GM12878 (cell line): ENCODE data around the gene PRLH. TPM values are rescaled to one million over a fixed set of nuclear protein-coding genes. Genes with fewer than 3 reads are reported as not detected.

Experiments
- ATAC-seq: fragments of 200-7000 bp; cut with Tn5 transposase; 3 replicates; pipeline ENCODE4 v1.9.1; 2020; ENCODE audit warnings: mild to moderate bottlenecking, moderate library complexity
- BruUV-seq: library from RNA; stranded (reverse); fragments of 400-500 nt; replicated peaks from 2 replicates; lab custom pipeline; 2021; lab: Mats Ljungman, UMichigan
- CTCF ChIA-PET: fragments of 300-600 bp; sonication (Branson Sonifier 250); formaldehyde crosslinking; extraction: SDS; loops from one replicate; lab custom pipeline; 2021; ENCODE audit warnings: inconsistent platforms; lab: Yijun Ruan, JAX
- POLR2A ChIA-PET: fragments of 350-600 bp; formaldehyde crosslinking; extraction: SDS; loops from one replicate; lab custom pipeline; 2021; ENCODE audit warnings: inconsistent platforms; lab: Charles Lee
- RAD21 ChIA-PET: fragments of 300-600 bp; sonication (Branson Sonifier 250); formaldehyde crosslinking; loops from one replicate; lab custom pipeline; 2023; ENCODE audit warnings: antibody characterized with exemption; ENCODE audit not compliant: unreplicated experiment; lab: Charles Lee
- SMC1A ChIA-PET: fragments of 300-600 bp; sonication (Branson Sonifier 250); formaldehyde crosslinking; loops from one replicate; lab custom pipeline; 2023; ENCODE audit not compliant: unreplicated experiment, uncharacterized antibody; lab: Charles Lee
- DNase-seq: peaks from one replicate; pipeline ENCODE4 v3.0.0-alpha.2; 2011; ENCODE audit warnings: low read depth, low spot score
- FAIRE-seq: peaks from 3 replicates; lab custom pipeline; 2011; peaks lifted over from hg19 to GRCh38; lab: Jason Lieb, UNC
- H2AFZ ChIP-seq: 2 replicates; pipeline ENCODE4 v1.6.0; 2011; ENCODE audit warnings: low read depth, low read length, control low read depth; ENCODE audit not compliant: control insufficient read depth
- H3K27ac ChIP-seq: 2 replicates; pipeline ENCODE4 v1.5.1; 2011; ENCODE audit warnings: control low read depth; ENCODE audit not compliant: control insufficient read depth, insufficient read depth
- H3K27me3 ChIP-seq, 2 experiments: replicated peaks in 1 of 2; 2 replicates each; pipeline versions ENCODE4 v1.6.0 to v1.6.1; 2011; ENCODE audit warnings: low read length in 1 of 2; ENCODE audit not compliant: control insufficient read depth in 2 of 2, insufficient read depth in 2 of 2
- H3K36me3 ChIP-seq, 2 experiments: 2 replicates each; pipeline ENCODE4 v1.5.1; 2011; ENCODE audit warnings: low read length in 1 of 2; ENCODE audit not compliant: control insufficient read depth in 2 of 2, insufficient read depth in 2 of 2
- H3K4me1 ChIP-seq: 2 replicates; pipeline ENCODE4 v1.6.1; 2011; ENCODE audit warnings: mild to moderate bottlenecking, low read length, moderate library complexity, mixed read lengths; ENCODE audit not compliant: control insufficient read depth, insufficient read depth
- H3K4me2 ChIP-seq: 2 replicates; pipeline ENCODE4 v1.6.0; 2011; ENCODE audit warnings: control low read depth; ENCODE audit not compliant: control insufficient read depth, insufficient read depth
- H3K4me3 ChIP-seq: fragments of 200-600 bp; sonication (generic); 2 replicates; pipeline ENCODE4 v1.5.1; 2016
- H3K79me2 ChIP-seq: 2 replicates; pipeline ENCODE4 v1.6.0; 2011; ENCODE audit warnings: low read length; ENCODE audit not compliant: control insufficient read depth, insufficient read depth
- H3K9ac ChIP-seq: 2 replicates; pipeline ENCODE4 v1.8.0; 2011; ENCODE audit warnings: low read length, control low read depth, mixed read lengths; ENCODE audit not compliant: control insufficient read depth, insufficient read depth
- H3K9me3 ChIP-seq: replicated peaks from 3 replicates; pipeline ENCODE4 v1.5.1; 2011; ENCODE audit warnings: mild to moderate bottlenecking, low read length; ENCODE audit not compliant: control insufficient read depth, insufficient read depth
- H4K20me1 ChIP-seq: 2 replicates; pipeline ENCODE4 v1.6.0; 2011; ENCODE audit not compliant: control insufficient read depth, insufficient read depth
- MEF2A ChIP-seq: IDR thresholded peaks from 2 replicates; pipeline ENCODE4 v1.6.1; 2011; ENCODE audit warnings: low read depth, mild to moderate bottlenecking, low read length, moderate library complexity; ENCODE audit not compliant: insufficient read depth
- NR2C2 ChIP-seq: IDR thresholded peaks from 2 replicates; pipeline ENCODE4 v1.6.1; 2011; ENCODE audit warnings: borderline replicate concordance, low read depth; ENCODE audit not compliant: control insufficient read depth, insufficient read length
- RELB ChIP-seq: fragments of 450-650 bp; IDR thresholded peaks from 2 replicates; pipeline ENCODE4 v1.6.1; 2017; ENCODE audit warnings: low read depth, mild to moderate bottlenecking, moderate library complexity
- YY1 ChIP-seq: IDR thresholded peaks from 2 replicates; pipeline ENCODE4 v1.6.1; 2011; ENCODE audit warnings: low read depth, mild to moderate bottlenecking, low read length
- ZBED1 ChIP-seq: IDR thresholded peaks from 2 replicates; pipeline ENCODE4 v1.6.1; 2016; ENCODE audit warnings: borderline replicate concordance
- whole genome bisulfite sequencing: methylation state at CpG from one replicate; pipeline ENCODE4 v1.1.6; 2016; ENCODE audit warnings: low lambda C conversion rate; ENCODE audit not compliant: insufficient replicate concordance, insufficient coverage; ENCODE audit errors: missing lambda C conversion rate; 5-methylcytosine and 5-hydroxymethylcytosine counted together
- in situ Hi-C: fragments of 300-500 bp; cut with MboI; formaldehyde crosslinking; loops from 9 replicates; pipeline ENCODE4 v1.14.3; 2018; ENCODE audit warnings: mixed read lengths
- intact Hi-C: fragments of 100-400 bp; cut with micrococcal nuclease; formaldehyde crosslinking; loops from one replicate; pipeline ENCODE4 v1.14.2; 2022; ENCODE audit not compliant: unreplicated experiment
- polyA plus RNA-seq, 11 experiments: library from polyadenylated mRNA; depleted of rRNA in 4 of 11; unstranded in 6 of 11; stranded (reverse) in 5 of 11; fragments of >200 nt; fragmentation: Nextera tagmentation in 4 of 11; fragmentation: Illumina TruSeq in 1 of 11; extraction: Ambion mirVana in 4 of 11; extraction: Trizol in 1 of 11; gene quantifications; 1 replicate in 1 of 11; 2 replicates in 10 of 11; pipeline versions ENCODE4 v1.2.1 to v1.2.3, GENCODE V29; 2011 to 2016; ENCODE audit warnings: inconsistent platforms in 2 of 11, missing spikeins in 2 of 11, low read depth in 1 of 11
- total RNA-seq, 4 experiments: library from RNA; depleted of rRNA in 3 of 4; stranded (reverse); fragments of >200 nt in 3 of 4; fragmentation: Illumina TruSeq in 1 of 4; extraction: Trizol in 1 of 4; gene quantifications; 2 replicates each; pipeline versions ENCODE4 v1.2.1 to v1.2.3, GENCODE V29; 2013 to 2021

Gene PRLH
- total and polyA plus RNA-seq, 10 of the 15 experiments (the other 5 are each of a cell fraction or from before 2014, with no cell fraction given), result not detected

GRCh38 chr2:237557633-237558015 is 8.8 kb upstream of the PRLH start (continued):
- TF ChIP-seq NR2C2, result no peak
- 0 out of 2 replicates have a peak, but pooled peaks have one; percentile 39 for TF ChIP-seq RELB
- no peak for TF ChIP-seq YY1
- no peak for TF ChIP-seq ZBED1
- TF ChIP-seq, all 136 proteins: peak for 6

- CTCF ChIA-PET, result interaction anchor here (1.2 to 6.0 kb wide), 4 partner anchors 10 to 87 kb away, joined by 3 to 38 read pairs (median 20); no protein-coding TSS in a partner anchor
- Histone ChIP-seq H3K79me2 (no peaks in the 10 kb centered on the region), H3K4me3 (no peak overlapping the region), H3K4me1 (peaks cover 19% of the 10 kb centered on the region), H3K27me3 (no peaks in the 10 kb centered on the region), H3K9ac (no peak overlapping the region), H3K9me3 (peaks cover 9% of the 10 kb centered on the region), H3K27ac (no peak overlapping the region), H2AFZ (no peak overlapping the region), H3K36me3 (no peaks in the 10 kb centered on the region), H4K20me1 (no peaks in the 10 kb centered on the region), H3K4me2 (no peak overlapping the region)
- FAIRE-seq, result no peak
- SMC1A ChIA-PET, result interaction anchor here (0.8 to 7.4 kb wide), 6 partner anchors 10 to 362 kb away, joined by 3 to 44 read pairs (median 7); no protein-coding TSS in a partner anchor
- 85% methylated on average over 21 of the region's 22 CpGs for WGBS
- intact Hi-C loops (loop anchor here (5.0 kb wide), 1 partner anchor 47 kb away; no protein-coding TSS in a partner anchor), in situ Hi-C loops (no loop called here)
- no TSS peak for BruUV-seq
- no peak for TF ChIP-seq MEF2A
- POLR2A ChIA-PET, result no interaction called here
- no peak for ATAC-seq
- RAD21 ChIA-PET, result interaction anchor here (0.7 to 2.7 kb wide), 3 partner anchors 13 to 46 kb away, joined by 3 to 17 read pairs (median 6); no protein-coding TSS in a partner anchor
- DNase-seq, result no peak
Measured at GRCh38 chr2:237558961-237559641, 7.3 kb upstream of the PRLH start.
